Transverse colon (tissue), 4 donors: Measurements from ENCODE around the gene CCER1. TPM values are rescaled to one million over a fixed set of nuclear protein-coding genes. Genes with fewer than 3 reads are reported as not detected.

ENCODE experiments used
- DNase-seq: peaks from one replicate; pipeline ENCODE4 v3.0.0-alpha.2; 2019
- H3K27ac ChIP-seq, 4 donors: fragments of 200-600 bp; sonication (generic); 2 replicates each; pipeline ENCODE4 v1.5.1; 2016 to 2018; ENCODE audit warnings: inconsistent platforms in 4 of 4
- H3K27me3 ChIP-seq: fragments of 200-600 bp; sonication (generic); 2 replicates; pipeline ENCODE4 v1.5.1; 2017; ENCODE audit warnings: inconsistent platforms
- H3K36me3 ChIP-seq, 4 donors: fragments of 200-600 bp; sonication (generic); 2 replicates each; pipeline ENCODE4 v1.5.1; 2017 to 2019; ENCODE audit warnings: inconsistent platforms in 4 of 4
- H3K4me1 ChIP-seq, 4 donors: fragments of 200-600 bp; sonication (generic); 2 replicates each; pipeline ENCODE4 v1.5.1; 2017 to 2020; ENCODE audit warnings: inconsistent platforms in 4 of 4
- H3K4me3 ChIP-seq, 4 donors: fragments of 200-600 bp; sonication (generic); 1 replicate in 1 of 4; 2 replicates in 3 of 4; pipeline versions ENCODE4 v1.5.1 to v1.6.1; 2017 to 2019; ENCODE audit warnings: inconsistent platforms in 4 of 4
- H3K9me3 ChIP-seq, 2 donors: fragments of 200-600 bp; sonication (generic); 2 replicates each; pipeline ENCODE4 v1.5.1; 2017 to 2019; ENCODE audit warnings: inconsistent platforms in 2 of 2
- CTCF ChIP-seq, 5 experiments: fragments of 200-600 bp in 3 of 5; fragments of 450-650 bp in 2 of 5; sonication (generic) in 3 of 5; IDR thresholded peaks; 1 replicate in 2 of 5; 2 replicates in 3 of 5; pipeline ENCODE4 v1.5.1; 2016 to 2017; ENCODE audit warnings: antibody characterized with exemption in 5 of 5, inconsistent platforms in 3 of 5, mild to moderate bottlenecking in 2 of 5, moderate library complexity in 1 of 5
- EP300 ChIP-seq: sonication (generic); formaldehyde crosslinking; IDR thresholded peaks from one replicate; pipeline ENCODE4 v1.6.1; 2017; ENCODE audit warnings: antibody characterized with exemption, low read depth
- POLR2A ChIP-seq: fragments of 450-650 bp; IDR thresholded peaks from one replicate; pipeline ENCODE4 v1.6.1; 2016; ENCODE audit warnings: antibody characterized with exemption, mild to moderate bottlenecking, moderate library complexity
- POLR2AphosphoS5 ChIP-seq, 3 donors: sonication (generic); formaldehyde crosslinking; IDR thresholded peaks; one replicate each; pipeline ENCODE4 v1.6.1; 2016; ENCODE audit warnings: antibody characterized with exemption in 3 of 3
- WGBS, 2 donors: methylation state at CpG; one replicate each; pipeline ENCODE4 v1.1.5; 2018; ENCODE audit warnings: low coverage in 1 of 2; 5-methylcytosine and 5-hydroxymethylcytosine counted together
- in situ Hi-C, 4 donors: fragments of 200-750 bp; cut with MboI; loops; one replicate each; pipeline versions ENCODE4 v1.15.0 to v1.15.1; 2017; ENCODE audit warnings: low sequenced_read_pairs in 3 of 4, low pct_ligation_motif_present in 1 of 4, low pct_unique_long_range_greater_than_20kb in 1 of 4
- intact Hi-C: fragments of 100-400 bp; cut with DNase I; formaldehyde crosslinking; loops from one replicate; pipeline ENCODE4 v1.15.1; 2023; ENCODE audit warnings: low total_unique reads
- total RNA-seq, 4 donors: library from RNA; depleted of rRNA; stranded (reverse); fragments of >200 nt; gene quantifications; one replicate each; pipeline ENCODE4 v1.1.0, GENCODE V29; 2016

The CCER1 gene
- total RNA-seq, 4 donors from 2014 or later: not detected

GRCh38 chr12:90954428-90954827, 548 bp downstream of the CCER1 start:
- Histone ChIP-seq H3K4me3 (no peak overlapping the region), H3K36me3 (no peaks in the 10 kb centered on the region), H3K4me1 (no peaks in the 10 kb centered on the region), H3K27ac (no peak overlapping the region), H3K27me3 (no peaks in the 10 kb centered on the region), H3K9me3 (no peaks in the 10 kb centered on the region)
- in situ Hi-C loops (loop anchor here in 1 of 4 donors (25.0 kb wide), 2 partner anchors 383 to 1683 kb away; no protein-coding TSS in a partner anchor), intact Hi-C loops (no loop called here)
- DNase-seq: no peak
- no peak for TF ChIP-seq POLR2AphosphoS5 (IDR thresholded peaks at IDR 0.05)
- TF ChIP-seq POLR2A: no peak
- TF ChIP-seq EP300: no peak
- no peak for TF ChIP-seq CTCF (IDR thresholded peaks at IDR 0.05)
- WGBS, 2 donors: 97% methylated on average over 12 of the region's 25 CpGs; no CpG with 5 or more reads in 1 of the 2 donors

DNA sequence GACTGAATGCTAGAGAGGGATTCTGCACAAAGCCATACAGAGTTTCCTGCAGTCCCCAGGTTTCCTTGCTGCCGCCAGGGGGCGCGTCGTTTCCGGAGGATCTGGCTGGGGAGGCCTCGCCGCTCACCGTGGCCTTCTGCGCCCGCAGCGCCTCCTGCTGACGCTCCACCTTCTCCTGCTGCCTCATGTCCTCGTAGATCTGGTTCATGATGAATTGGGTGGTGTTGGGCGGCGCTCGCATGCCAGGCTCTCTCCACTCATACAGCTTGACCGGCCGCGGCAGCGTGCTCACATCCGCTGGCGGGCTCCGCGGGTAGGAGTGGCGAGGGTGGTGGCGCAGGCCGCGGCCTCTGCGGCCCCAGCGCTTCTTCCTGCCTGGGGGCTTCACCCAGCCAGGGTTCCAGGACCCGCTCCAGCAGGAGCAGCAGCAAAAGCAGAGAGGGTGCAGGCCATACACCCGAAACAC, 987 bp downstream of the CCER1 start:
- Histone ChIP-seq H3K27me3 (no peaks in the 10 kb centered on the region), H3K4me1 (no peaks in the 10 kb centered on the region), H3K27ac (no peak overlapping the region), H3K36me3 (no peaks in the 10 kb centered on the region), H3K9me3 (no peaks in the 10 kb centered on the region), H3K4me3 (no peak overlapping the region)
- in situ Hi-C loops (loop anchor here in 1 of 4 donors (25.0 kb wide), 2 partner anchors 383 to 1683 kb away; no protein-coding TSS in a partner anchor), intact Hi-C loops (no loop called here)
- TF ChIP-seq EP300 (no peak), POLR2AphosphoS5 (IDR thresholded peaks at IDR 0.05) (no peak), POLR2A (no peak), CTCF (IDR thresholded peaks at IDR 0.05) (no peak)
- WGBS, 2 donors: 89% methylated on average over 32 of the region's 32 CpGs; no CpG with 5 or more reads in 1 of the 2 donors
- no peak for DNase-seq

DNA sequence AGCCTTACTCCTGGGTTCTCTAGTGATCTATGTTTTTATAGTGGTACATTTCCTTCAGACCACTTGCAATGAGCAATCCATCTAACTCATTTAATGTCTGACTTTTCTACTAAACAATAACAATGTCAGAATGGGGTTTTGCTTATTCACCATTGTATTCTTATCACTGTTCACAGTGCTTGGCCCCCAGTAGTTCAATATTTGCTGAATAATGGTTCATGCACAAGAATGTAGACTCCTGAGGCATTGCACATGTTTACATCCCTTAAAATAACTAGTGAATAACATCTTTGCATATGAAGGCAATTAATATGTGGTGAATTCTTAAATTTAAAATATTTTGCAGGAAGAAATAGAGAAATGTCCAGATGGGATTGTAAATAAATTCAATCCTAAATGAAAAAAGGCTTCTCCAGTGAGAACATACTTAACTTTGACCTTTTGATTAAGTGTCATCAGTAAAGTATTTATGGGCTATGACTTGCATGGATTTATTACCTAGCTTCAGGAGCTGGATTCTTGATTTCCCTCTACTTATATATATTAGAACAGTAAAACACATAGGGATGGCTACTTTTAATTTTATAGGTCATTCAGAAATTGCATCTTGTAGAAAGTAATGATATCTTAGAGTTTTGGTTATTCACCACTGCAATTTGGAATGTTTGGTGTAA, 3.4 kb downstream of the CCER1 start:
- intact Hi-C loops: no loop called here
- Histone ChIP-seq H3K27ac (no peak overlapping the region), H3K4me3 (no peak overlapping the region), H3K9me3 (no peaks in the 10 kb centered on the region), H3K4me1 (no peaks in the 10 kb centered on the region), H3K36me3 (no peaks in the 10 kb centered on the region), H3K27me3 (no peaks in the 10 kb centered on the region)
- no peak for TF ChIP-seq POLR2AphosphoS5 (IDR thresholded peaks at IDR 0.05)
- TF ChIP-seq POLR2A: no peak
- no peak for TF ChIP-seq EP300
- no peak for TF ChIP-seq CTCF (IDR thresholded peaks at IDR 0.05)
- in situ Hi-C loops: loop anchor here in 1 of 4 donors (25.0 kb wide), 2 partner anchors 386 to 1686 kb away; no protein-coding TSS in a partner anchor
- no peak for DNase-seq

- DNase-seq: no peak
- H3K36me3 ChIP-seq: no peaks in the 10 kb centered on the region
- intact Hi-C loops (no loop called here), in situ Hi-C loops (loop anchor here in 1 of 4 donors (25.0 kb wide), 1 partner anchor 1386 kb away; no protein-coding TSS in a partner anchor)
- no peaks in the 10 kb centered on the region for H3K27me3 ChIP-seq
- H3K27ac ChIP-seq: no peak overlapping the region
- no peak overlapping the region for H3K4me3 ChIP-seq
- TF ChIP-seq POLR2A: no peak
- no peak for TF ChIP-seq CTCF (IDR thresholded peaks at IDR 0.05)
- TF ChIP-seq EP300: no peak
- no peak for TF ChIP-seq POLR2AphosphoS5 (IDR thresholded peaks at IDR 0.05)
- H3K9me3 ChIP-seq: no peaks in the 10 kb centered on the region
- H3K4me1 ChIP-seq: no peaks in the 10 kb centered on the region
- WGBS, 2 donors: 50 to 95% methylated on average over 1 to 7 of the region's 7 CpGs
Observed at GRCh38 chr12:90947869-90948268, 7.1 kb downstream of the CCER1 start.
